Neural cell (in vitro differentiated cells): ENCODE data around the gene ADAMTS14. TPM values are rescaled to one million over a fixed set of nuclear protein-coding genes. Genes with fewer than 3 reads are reported as not detected.

ENCODE experiments used
- H2AFZ ChIP-seq: fragments of 200-600, 300-800 bp; sonication (generic), shearing (Covaris generic); 2 replicates; pipeline ENCODE4 v1.6.0; 2014; ENCODE audit warnings: low read depth, mild to moderate bottlenecking, antibody characterized with exemption, low read length, moderate library complexity
- H3F3A ChIP-seq: fragments of 200-600 bp; shearing (Covaris generic); 2 replicates; pipeline ENCODE4 v1.6.1; 2016; ENCODE audit warnings: mild to moderate bottlenecking, moderate library complexity, mixed read lengths, antibody characterized with exemption, low read length; ENCODE audit not compliant: insufficient read depth, poor library complexity, severe bottlenecking
- H3K27ac ChIP-seq: fragments of 200-600, 300-800 bp; sonication (generic), shearing (Covaris generic); 2 replicates; pipeline ENCODE4 v1.5.1; 2014; ENCODE audit warnings: mild to moderate bottlenecking, low read length, moderate library complexity
- H3K27me3 ChIP-seq: fragments of 300-800, 200-600 bp; sonication (generic), shearing (Covaris generic); 2 replicates; pipeline ENCODE4 v1.6.0; 2014; ENCODE audit warnings: mild to moderate bottlenecking, low read depth, low read length, moderate library complexity; ENCODE audit not compliant: insufficient read depth
- H3K36me3 ChIP-seq: fragments of 300-800, 200-600 bp; sonication (generic), shearing (Covaris generic); 2 replicates; pipeline ENCODE4 v1.5.1; 2014; ENCODE audit warnings: mild to moderate bottlenecking, antibody characterized with exemption, low read length, moderate library complexity; ENCODE audit not compliant: insufficient read depth
- H3K4me2 ChIP-seq: fragments of 300-800, 200-600 bp; sonication (generic), shearing (Covaris generic); 2 replicates; pipeline ENCODE4 v1.6.0; 2014; ENCODE audit warnings: mild to moderate bottlenecking, low read length
- H3K4me3 ChIP-seq: fragments of 300-800, 200-600 bp; sonication (generic), shearing (Covaris generic); 2 replicates; pipeline ENCODE4 v1.5.1; 2014; ENCODE audit warnings: mild to moderate bottlenecking, low read length, moderate library complexity
- H3K79me2 ChIP-seq: fragments of 200-600 bp; shearing (Covaris generic); replicated peaks from 2 replicates; pipeline ENCODE4 v1.6.0; 2014; ENCODE audit warnings: mild to moderate bottlenecking, low read length, moderate library complexity; ENCODE audit not compliant: insufficient read depth
- H3K9ac ChIP-seq: fragments of 300-800, 200-600 bp; sonication (generic), shearing (Covaris generic); 2 replicates; pipeline ENCODE4 v1.6.1; 2016; ENCODE audit warnings: mild to moderate bottlenecking, low read length, mixed read lengths
- H3K9me2 ChIP-seq: fragments of 200-600 bp; shearing (Covaris generic); 2 replicates; pipeline ENCODE4 v1.6.1; 2016; ENCODE audit warnings: mild to moderate bottlenecking, low read length, mixed read lengths; ENCODE audit not compliant: insufficient read depth
- H3K9me3 ChIP-seq: fragments of 200-600, 300-800 bp; sonication (generic), shearing (Covaris generic); 2 replicates; pipeline ENCODE4 v1.6.1; 2016; ENCODE audit warnings: mild to moderate bottlenecking, mixed run types, low read length, moderate library complexity, mixed read lengths
- H4K20me1 ChIP-seq: fragments of 200-600 bp; shearing (Covaris generic); 2 replicates; pipeline ENCODE4 v1.6.1; 2016; ENCODE audit warnings: mild to moderate bottlenecking, mixed run types; ENCODE audit not compliant: insufficient read depth
- CTCF ChIP-seq: fragments of 450-650 bp; IDR thresholded peaks from 2 replicates; pipeline ENCODE4 v1.5.1; 2014; ENCODE audit warnings: antibody characterized with exemption, mild to moderate bottlenecking, moderate library complexity; ENCODE audit not compliant: poor library complexity, severe bottlenecking
- EP300 ChIP-seq: fragments of 450-650 bp; conservative IDR thresholded peaks from 2 replicates; pipeline ENCODE4 v1.6.1; 2014; ENCODE audit warnings: antibody characterized with exemption, mild to moderate bottlenecking, moderate library complexity; ENCODE audit not compliant: poor library complexity, severe bottlenecking
- EZH2 ChIP-seq: fragments of 200-600, 300-800 bp; shearing (Covaris generic), sonication (generic); IDR thresholded peaks from 2 replicates; pipeline ENCODE4 v1.6.1; 2014; ENCODE audit warnings: antibody characterized with exemption, low read length, borderline replicate concordance, mild to moderate bottlenecking; ENCODE audit not compliant: insufficient read depth, poor library complexity, severe bottlenecking
- MXI1 ChIP-seq: fragments of 450-650 bp; conservative IDR thresholded peaks from 2 replicates; pipeline ENCODE4 v1.6.1; 2014; ENCODE audit warnings: antibody characterized with exemption, mild to moderate bottlenecking; ENCODE audit not compliant: poor library complexity, severe bottlenecking
- POLR2AphosphoS5 ChIP-seq: IDR thresholded peaks from 2 replicates; pipeline ENCODE4 v1.6.1; 2012
- RAD21 ChIP-seq: fragments of 450-650 bp; conservative IDR thresholded peaks from 2 replicates; pipeline ENCODE4 v1.6.1; 2014; ENCODE audit warnings: antibody characterized with exemption, mild to moderate bottlenecking, moderate library complexity
- REST ChIP-seq: IDR thresholded peaks from 2 replicates; pipeline ENCODE4 v1.6.1; 2012; ENCODE audit warnings: borderline replicate concordance
- SMC3 ChIP-seq: fragments of 450-650 bp; conservative IDR thresholded peaks from 2 replicates; pipeline ENCODE4 v1.6.1; 2014; ENCODE audit warnings: antibody characterized with exemption, mild to moderate bottlenecking, moderate library complexity; ENCODE audit not compliant: poor library complexity
- TAF1 ChIP-seq: IDR thresholded peaks from 2 replicates; pipeline ENCODE4 v1.6.1; 2012; ENCODE audit warnings: low read depth
- polyA plus RNA-seq: library from polyadenylated mRNA; depleted of rRNA; stranded (reverse); fragments of >200 nt; gene quantifications from 2 replicates; pipeline ENCODE4 v1.2.3, GENCODE V29; 2014

Gene ADAMTS14
- polyA plus RNA-seq, 1 donor from 2014 or later, result 0.04 TPM

DNA sequence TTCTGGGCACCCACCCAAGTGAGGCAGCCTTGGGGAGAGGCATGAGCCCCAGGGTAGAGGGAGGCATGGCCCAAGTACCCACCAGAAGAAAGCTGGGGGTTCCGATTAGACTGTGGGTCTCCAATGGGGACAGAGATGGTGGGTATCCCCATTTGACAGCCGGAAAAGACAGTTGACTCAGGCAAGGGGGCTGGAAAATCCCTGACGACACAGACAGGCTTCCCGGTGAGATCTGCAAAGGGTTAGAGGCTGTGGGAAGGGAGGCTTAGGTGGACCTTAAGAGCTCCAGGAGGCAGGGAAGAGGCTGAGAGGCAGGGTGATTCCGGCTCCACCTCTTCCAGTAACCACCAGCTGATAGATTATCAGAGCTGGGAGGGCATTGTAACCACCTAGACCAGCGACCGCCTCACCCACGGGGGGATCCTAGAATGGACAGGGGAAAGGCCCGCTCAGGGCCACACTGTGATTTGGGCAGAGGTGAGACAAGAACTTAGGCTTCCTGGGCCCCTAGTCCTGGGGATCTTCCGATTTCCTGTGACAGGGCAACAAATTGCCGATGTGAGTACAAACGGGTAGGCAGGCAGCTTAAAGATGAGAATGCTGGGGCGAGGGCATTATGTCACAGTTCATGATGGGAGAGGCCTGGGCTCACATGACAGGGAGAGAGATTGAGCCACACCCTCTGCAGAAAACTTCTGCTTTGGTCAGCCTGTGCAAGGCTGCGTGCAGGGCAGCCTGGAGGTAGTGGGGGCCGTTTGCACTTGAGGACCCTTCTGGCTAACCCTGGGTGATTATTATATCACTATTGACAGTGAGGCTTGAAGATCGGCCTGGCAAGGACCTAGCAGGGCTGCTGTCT lies 107.4 kb downstream of the ADAMTS14 start:
- Histone ChIP-seq H3K4me3 (no peak overlapping the region), H3K36me3 (no peaks in the 10 kb centered on the region), H3F3A (no peaks in the 10 kb centered on the region), H3K79me2 (no peaks in the 10 kb centered on the region), H3K9me2 (no peaks in the 10 kb centered on the region), H3K9me3 (no peaks in the 10 kb centered on the region), H3K27ac (no peak overlapping the region), H3K4me2 (no peak overlapping the region), H3K9ac (no peak overlapping the region), H4K20me1 (no peaks in the 10 kb centered on the region), H2AFZ (no peak overlapping the region), H3K27me3 (no peaks in the 10 kb centered on the region)
- no peak for TF ChIP-seq TAF1
- no peak for TF ChIP-seq REST
- no peak for TF ChIP-seq CTCF
- TF ChIP-seq EZH2, result no peak
- no peak for TF ChIP-seq SMC3
- no peak for TF ChIP-seq RAD21
- TF ChIP-seq POLR2AphosphoS5, result no peak
- TF ChIP-seq MXI1, result no peak
- no peak for TF ChIP-seq EP300

- Histone ChIP-seq H2AFZ (no peak overlapping the region), H3K9ac (no peak overlapping the region), H3K9me3 (no peaks in the 10 kb centered on the region), H3K79me2 (no peaks in the 10 kb centered on the region), H3K4me3 (no peak overlapping the region), H3K27me3 (no peaks in the 10 kb centered on the region), H3K4me2 (no peak overlapping the region), H3K9me2 (no peaks in the 10 kb centered on the region), H4K20me1 (no peaks in the 10 kb centered on the region), H3K27ac (no peak overlapping the region), H3F3A (no peaks in the 10 kb centered on the region), H3K36me3 (no peaks in the 10 kb centered on the region)
- no peak for TF ChIP-seq EZH2
Measured at GRCh38 chr10:70780370-70780760, 108.1 kb downstream of the ADAMTS14 start.
